HG03520 (cell line): ENCODE data around the gene ZNF668.

Experiments
- ATAC-seq: cut with Tn5 transposase; IDR thresholded peaks from one replicate; pipeline ENCODE4 v1.9.1; 2021; ENCODE audit warnings: mild to moderate bottlenecking, moderate library complexity; ENCODE audit not compliant: unreplicated experiment

Gene ZNF668

GRCh38 chr16:31073970-31074813, at the start of gene ZNF668, which contains the start of gene ZNF646:
TSS of gene ZNF668 (minus strand) at chr16:31074240. CDS start at chr16:31064459, 9,781 bp downstream.
TSS of gene ZNF646 (plus strand) at chr16:31074422. CDS start at chr16:31076325, 1,903 bp downstream.
- ATAC-seq, result peak; percentile 60

GRCh38 chr16:31120129-31120528, 46.1 kb upstream of the ZNF668 start:
- ATAC-seq, result no peak

GRCh38 chr16:31118223-31119155, 44.4 kb upstream of the ZNF668 start:
- ATAC-seq, result no peak

- ATAC-seq, result peak; percentile 86
Measured at GRCh38 chr16:31117384-31118222, 43.6 kb upstream of the ZNF668 start, which contains the start of gene KAT8. TSS of gene KAT8 (plus strand) at chr16:31117664. CDS start at chr16:31117682, 18 bp downstream.

GRCh38 chr16:31114468-31114867, 40.4 kb upstream of the ZNF668 start:
- ATAC-seq, result no peak

GRCh38 chr16:31113121-31114120, 39.4 kb upstream of the ZNF668 start:
- ATAC-seq, result no peak

GRCh38 chr16:31112711-31113110, 38.7 kb upstream of the ZNF668 start:
- no peak for ATAC-seq

GRCh38 chr16:31111881-31112466, 37.9 kb upstream of the ZNF668 start:
- ATAC-seq, result no peak

- ATAC-seq, result no peak
Measured at GRCh38 chr16:31110106-31111034, 36.3 kb upstream of the ZNF668 start.

- no peak for ATAC-seq
Measured at GRCh38 chr16:31109622-31110021, 35.6 kb upstream of the ZNF668 start.

- no peak for ATAC-seq
Measured at GRCh38 chr16:31108794-31109558, 34.9 kb upstream of the ZNF668 start.

GRCh38 chr16:31108035-31108793, 34.2 kb upstream of the ZNF668 start, which contains the start of gene BCKDK:
TSS of gene BCKDK (plus strand) at chr16:31108386. CDS start at chr16:31109224, 838 bp downstream.
- peak; percentile 55 for ATAC-seq

GRCh38 chr16:31107465-31107867, 33.4 kb upstream of the ZNF668 start:
- ATAC-seq, result no peak

GRCh38 chr16:31106509-31107464, 32.7 kb upstream of the ZNF668 start:
- ATAC-seq, result no peak

GRCh38 chr16:31105677-31106213, 31.7 kb upstream of the ZNF668 start:
- ATAC-seq, result no peak
